ENCODE data around the gene COQ3.

Gene COQ3

DNA sequence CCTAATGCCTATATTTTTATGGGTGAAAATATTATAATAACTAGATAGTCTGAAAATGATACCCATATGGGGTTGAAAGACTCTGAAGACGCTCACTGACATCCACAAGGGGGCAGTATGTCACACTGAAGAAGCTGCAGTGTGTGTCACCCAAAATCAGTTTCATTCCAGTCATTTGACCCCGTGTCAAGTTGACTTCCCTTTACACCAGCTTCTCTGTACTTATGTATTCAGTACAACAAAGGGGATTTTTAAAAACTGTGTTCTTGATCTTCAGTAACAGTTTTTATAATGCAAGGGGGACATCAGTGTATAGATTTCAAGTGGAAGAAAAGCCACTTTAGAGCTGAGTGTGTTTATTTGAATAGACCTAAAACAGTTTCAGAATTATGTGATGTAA lies 63.8 kb downstream of the COQ3 start:
- TF ChIP-seq GATA2 (IDR thresholded peaks at IDR 0.05; ENCODE audit: low read depth, low read length) (no peak), GATA3 (IDR thresholded peaks at IDR 0.05; ENCODE audit: low read depth, low read length) (no peak)

DNA sequence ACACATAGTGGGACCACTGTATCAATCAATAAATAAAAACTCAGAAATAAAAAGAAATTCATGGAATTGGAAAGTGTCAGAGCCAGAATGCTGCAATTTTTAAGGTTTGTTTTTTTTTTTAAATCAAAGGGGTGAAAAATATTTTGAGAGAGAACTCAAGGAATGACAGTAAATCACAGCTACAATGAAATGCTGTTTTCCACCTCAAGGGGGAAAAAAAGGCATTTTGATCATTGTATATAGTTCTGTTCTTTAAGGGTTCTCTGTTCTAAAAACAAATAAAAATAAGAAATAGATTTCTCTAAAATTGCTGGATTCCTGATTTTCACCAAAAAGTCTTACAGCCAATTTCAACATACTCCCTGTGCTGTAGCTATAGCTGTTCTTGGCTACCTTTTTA lies 69.0 kb downstream of the COQ3 start:
- no peak for TF ChIP-seq GATA3 (IDR thresholded peaks at IDR 0.05; ENCODE audit: low read depth, low read length)
- TF ChIP-seq GATA2 (IDR thresholded peaks at IDR 0.05; ENCODE audit: low read depth, low read length): no peak

Data from SH-SY5Y (cell line).